D721Med (cell line): ENCODE measurements around the gene TMEM30B.

ENCODE experiments used
- DNase-seq: peaks from one replicate; pipeline ENCODE4 v3.0.0; 2011; ENCODE audit warnings: low spot score; ENCODE audit not compliant: insufficient read length
- FAIRE-seq: peaks from 2 replicates; lab custom pipeline; 2011; peaks lifted over from hg19 to GRCh38; lab: Jason Lieb, UNC
- TF ChIP-seq, protein P1 (sequence below): IDR thresholded peaks from 2 replicates; pipeline ENCODE4 v1.5.1; 2012; ENCODE audit warnings: mild to moderate bottlenecking, control low read depth; ENCODE audit not compliant: insufficient read depth; ENCODE audit errors: missing control alignments

The TMEM30B gene

GRCh38 chr14:61258985-61259384 lies 22.2 kb downstream of the TMEM30B start:
- TF ChIP-seq, protein P1, sequence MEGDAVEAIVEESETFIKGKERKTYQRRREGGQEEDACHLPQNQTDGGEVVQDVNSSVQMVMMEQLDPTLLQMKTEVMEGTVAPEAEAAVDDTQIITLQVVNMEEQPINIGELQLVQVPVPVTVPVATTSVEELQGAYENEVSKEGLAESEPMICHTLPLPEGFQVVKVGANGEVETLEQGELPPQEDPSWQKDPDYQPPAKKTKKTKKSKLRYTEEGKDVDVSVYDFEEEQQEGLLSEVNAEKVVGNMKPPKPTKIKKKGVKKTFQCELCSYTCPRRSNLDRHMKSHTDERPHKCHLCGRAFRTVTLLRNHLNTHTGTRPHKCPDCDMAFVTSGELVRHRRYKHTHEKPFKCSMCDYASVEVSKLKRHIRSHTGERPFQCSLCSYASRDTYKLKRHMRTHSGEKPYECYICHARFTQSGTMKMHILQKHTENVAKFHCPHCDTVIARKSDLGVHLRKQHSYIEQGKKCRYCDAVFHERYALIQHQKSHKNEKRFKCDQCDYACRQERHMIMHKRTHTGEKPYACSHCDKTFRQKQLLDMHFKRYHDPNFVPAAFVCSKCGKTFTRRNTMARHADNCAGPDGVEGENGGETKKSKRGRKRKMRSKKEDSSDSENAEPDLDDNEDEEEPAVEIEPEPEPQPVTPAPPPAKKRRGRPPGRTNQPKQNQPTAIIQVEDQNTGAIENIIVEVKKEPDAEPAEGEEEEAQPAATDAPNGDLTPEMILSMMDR = no peak
- no peak for DNase-seq
- no peak for FAIRE-seq

DNA sequence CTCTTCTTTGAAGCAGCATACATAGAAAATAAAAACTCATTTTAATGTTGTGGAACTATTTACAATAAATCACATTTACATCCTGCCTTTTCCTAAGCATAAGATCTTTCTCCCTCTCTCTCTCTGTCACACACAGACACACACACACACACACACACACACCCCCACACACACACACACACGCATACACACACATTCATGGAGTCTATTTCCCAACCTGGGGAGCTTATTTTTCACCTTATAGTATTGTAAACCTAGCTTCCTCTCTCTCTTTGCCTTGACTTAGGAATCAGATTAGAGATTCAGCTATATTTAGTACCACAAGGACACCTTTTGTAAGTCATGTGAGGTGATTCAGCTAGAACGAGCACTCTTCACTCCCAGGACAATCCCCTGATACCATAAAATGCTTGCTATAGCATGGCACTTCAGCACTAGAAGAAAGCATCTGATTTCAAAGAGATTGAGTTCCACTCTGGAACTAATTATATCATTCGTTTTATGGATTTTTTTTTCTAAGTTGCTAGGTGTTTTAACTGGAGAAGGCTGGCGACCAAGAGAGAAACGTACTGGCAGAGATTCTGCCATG lies 23.6 kb downstream of the TMEM30B start:
- TF ChIP-seq, protein P1 = no peak
- DNase-seq = no peak
- FAIRE-seq = no peak

DNA sequence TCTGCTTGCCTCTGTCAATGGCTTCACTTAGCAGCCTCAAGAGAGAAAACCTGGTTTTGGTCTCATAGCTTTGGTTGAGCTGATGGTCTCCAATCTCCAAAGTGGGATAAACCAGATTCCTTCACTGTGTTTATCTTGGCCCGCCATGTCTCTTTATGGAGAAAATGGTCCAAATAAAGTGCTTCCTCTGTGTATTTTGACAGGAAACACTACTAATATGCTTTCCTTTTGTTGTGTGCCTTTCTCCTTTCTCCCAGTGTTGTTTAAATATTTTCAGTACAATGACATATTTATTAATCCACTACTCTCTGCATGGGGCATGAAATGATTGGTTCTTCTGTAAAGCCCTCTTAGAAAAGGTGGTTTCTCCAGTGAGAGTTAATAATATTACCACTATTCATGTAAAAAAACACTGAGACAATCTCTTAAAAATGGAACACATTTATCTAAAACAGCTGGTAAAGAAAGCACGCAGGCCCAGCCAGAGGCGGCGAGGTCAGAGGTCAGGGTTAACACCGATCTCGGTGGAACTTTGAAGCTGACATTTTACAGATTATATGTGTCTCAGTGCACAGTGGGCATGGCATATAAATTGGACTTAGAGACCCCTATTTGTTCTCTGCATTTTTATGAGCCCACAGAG lies 24.2 kb downstream of the TMEM30B start:
- DNase-seq (no peak), FAIRE-seq (no peak)
- TF ChIP-seq, protein P1 = no peak

- FAIRE-seq (no peak), DNase-seq (no peak)
- TF ChIP-seq, protein P1 = no peak
Measured at GRCh38 chr14:61255968-61256367, 25.2 kb downstream of the TMEM30B start.

DNA sequence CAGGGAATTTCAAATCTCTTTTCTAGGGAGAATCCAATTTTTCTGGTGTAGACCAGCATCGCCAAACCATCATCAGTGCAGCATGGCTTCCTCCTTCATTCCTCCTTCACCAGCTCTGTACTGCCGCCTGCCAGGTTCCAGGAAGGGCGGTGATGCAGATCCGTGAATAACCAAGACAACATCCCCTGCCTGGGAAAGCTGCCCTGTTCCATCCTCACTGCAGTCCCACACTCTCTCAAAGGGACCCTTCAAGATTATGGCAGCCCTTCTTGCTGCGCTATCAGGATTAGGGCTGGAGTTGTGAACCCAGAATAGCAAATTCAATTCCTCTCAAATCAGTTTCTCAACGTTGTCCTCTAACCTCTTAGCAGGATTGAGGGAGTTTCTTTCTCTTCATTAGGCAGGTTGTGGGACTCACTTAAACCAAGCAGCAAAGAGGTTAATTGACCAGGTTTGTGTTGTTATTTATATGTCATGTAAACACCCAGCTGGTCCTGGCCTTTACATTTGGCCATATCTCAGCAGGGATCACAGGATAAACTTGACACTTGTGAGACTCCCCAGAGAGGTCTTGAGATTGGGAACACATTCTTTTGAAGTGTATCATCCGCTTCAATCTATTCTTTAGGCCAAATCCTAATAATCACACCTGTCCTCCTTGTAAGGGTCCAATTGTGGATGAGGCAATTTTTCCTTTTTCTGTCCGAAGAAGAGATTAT lies 26.2 kb downstream of the TMEM30B start:
- no peak for DNase-seq
- no peak for FAIRE-seq
- TF ChIP-seq, protein P1 = no peak

DNA sequence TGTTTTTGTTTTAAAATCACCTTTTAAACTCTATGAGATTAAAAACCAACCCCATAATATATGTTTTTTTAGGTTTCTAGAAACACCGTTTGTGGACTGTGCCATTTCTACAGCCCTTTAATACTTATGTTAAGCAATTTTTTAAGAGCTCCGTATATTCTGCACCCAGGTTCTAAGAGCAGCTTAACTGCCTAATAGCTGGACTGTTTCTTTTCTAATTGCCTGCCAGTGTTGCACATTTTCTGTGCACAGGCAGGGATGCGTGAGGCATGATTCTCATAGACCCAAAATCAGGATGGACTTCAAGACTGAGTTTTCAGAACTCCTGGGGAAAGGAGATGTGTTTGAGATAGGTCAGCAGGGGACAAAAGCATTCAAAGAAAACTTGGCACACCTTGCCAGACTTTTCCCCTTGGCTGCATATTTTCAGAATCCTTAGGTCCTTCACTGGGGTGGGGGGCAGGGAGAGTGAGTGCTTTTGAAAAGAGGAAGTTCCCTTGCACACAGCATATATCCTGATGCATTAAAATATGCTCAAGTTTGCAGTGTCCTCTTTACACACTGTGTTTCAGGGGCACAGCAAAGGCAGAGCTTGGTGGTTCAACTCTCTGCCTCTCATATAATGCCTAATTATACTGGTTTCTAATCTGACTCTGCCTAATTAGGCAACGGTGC lies 27.9 kb downstream of the TMEM30B start:
- FAIRE-seq = no peak

More for the DNA sequence above, 27.9 kb downstream of the TMEM30B start:
- no peak for DNase-seq
- TF ChIP-seq, protein P1 = no peak
